Large intestine (tissue), 3 donors: ENCODE data around the gene EPN1. TPM values are rescaled to one million over a fixed set of nuclear protein-coding genes. Genes with fewer than 3 reads are reported as not detected.

ENCODE experiments used
- DNase-seq, 2 donors: peaks; one replicate each; pipeline versions ENCODE4 v3.0.0 to v3.0.0-alpha.2; 2013
- H3K27ac ChIP-seq: one replicate; pipeline ENCODE4 v1.5.1; 2013; ENCODE audit warnings: low read length
- H3K27me3 ChIP-seq: 2 replicates; pipeline ENCODE4 v1.6.1; 2013; ENCODE audit warnings: low read length; ENCODE audit not compliant: control insufficient read depth, insufficient read depth
- H3K36me3 ChIP-seq: 2 replicates; pipeline ENCODE4 v1.6.1; 2013; ENCODE audit warnings: low read length; ENCODE audit not compliant: control insufficient read depth, insufficient read depth
- H3K4me1 ChIP-seq: one replicate; pipeline ENCODE4 v1.6.1; 2013; ENCODE audit warnings: low read length; ENCODE audit not compliant: control insufficient read depth, insufficient read depth
- H3K4me3 ChIP-seq: one replicate; pipeline ENCODE4 v1.5.1; 2013; ENCODE audit warnings: low read length
- H3K9me3 ChIP-seq: one replicate; pipeline ENCODE4 v1.6.1; 2013; ENCODE audit warnings: mild to moderate bottlenecking, low read depth, low read length, moderate library complexity; ENCODE audit not compliant: control insufficient read depth
- WGBS: methylation state at CpG from one replicate; pipeline ENCODE4 v1.1.5; 2013; ENCODE audit warnings: low lambda C conversion rate; ENCODE audit not compliant: insufficient coverage; 5-methylcytosine and 5-hydroxymethylcytosine counted together
- polyA plus RNA-seq: library from polyadenylated mRNA; unstranded; fragments of 120-200 nt; gene quantifications from one replicate; pipeline ENCODE4 v1.2.1, GENCODE V29; 2013

Gene EPN1
- polyA plus RNA-seq, 1 donor, result 153 TPM

GRCh38 chr19:55640043-55640576 is 34.9 kb upstream of the EPN1 start:
- WGBS, result no CpG with 5 or more reads among the region's 38 CpGs
- DNase-seq, result peak; percentile 74 to 81
- peaks cover 5% of the 10 kb centered on the region for H3K9me3 ChIP-seq
- H3K27ac ChIP-seq, result peak overlapping the region; percentile 77
- peaks cover 32% of the 10 kb centered on the region for H3K4me1 ChIP-seq
- peaks cover 11% of the 10 kb centered on the region for H3K36me3 ChIP-seq
- no peaks in the 10 kb centered on the region for H3K27me3 ChIP-seq
- H3K4me3 ChIP-seq, result peak overlapping the region; percentile 78

- Histone ChIP-seq H3K27me3 (no peaks in the 10 kb centered on the region), H3K4me3 (peak within 1 kb of the TSS; percentile 78), H3K4me1 (peaks cover 27% of the 10 kb centered on the region), H3K9me3 (peaks cover 5% of the 10 kb centered on the region), H3K27ac (peak within 1 kb of the TSS; percentile 77), H3K36me3 (peaks cover 16% of the 10 kb centered on the region)
- no CpG with 5 or more reads among the region's 89 CpGs for whole genome bisulfite sequencing
- DNase-seq, result peak; percentile 45 to 78
Measured at GRCh38 chr19:55640577-55641425, 34.2 kb upstream of the EPN1 start, which contains the start of gene ZNF580. Gene ZNF580 (plus strand): TSS chr19:55641002. CDS start chr19:55642509, 1,507 bp downstream.

GRCh38 chr19:55641426-55642152 is 33.4 kb upstream of the EPN1 start:
- Histone ChIP-seq H3K9me3 (peaks cover 5% of the 10 kb centered on the region), H3K4me1 (peaks cover 21% of the 10 kb centered on the region), H3K4me3 (peak overlapping the region; percentile 78), H3K27ac (peak overlapping the region; percentile 62), H3K27me3 (no peaks in the 10 kb centered on the region), H3K36me3 (peaks cover 16% of the 10 kb centered on the region)
- 3% methylated on average over 3 of the region's 25 CpGs for WGBS
- DNase-seq, result peak in 1 of 2 donors; percentile 46

- DNase-seq, result peak in 1 of 2 donors; percentile 55
- H3K27me3 ChIP-seq, result no peaks in the 10 kb centered on the region
- peak overlapping the region; percentile 78 for H3K4me3 ChIP-seq
- H3K4me1 ChIP-seq, result peaks cover 21% of the 10 kb centered on the region
- WGBS, result no CpG with 5 or more reads among the region's 65 CpGs
- H3K36me3 ChIP-seq, result peaks cover 16% of the 10 kb centered on the region
- H3K27ac ChIP-seq, result no peak overlapping the region
- peaks cover 5% of the 10 kb centered on the region for H3K9me3 ChIP-seq
Measured at GRCh38 chr19:55642153-55643002, 32.6 kb upstream of the EPN1 start.

- Histone ChIP-seq H3K36me3 (peaks cover 16% of the 10 kb centered on the region), H3K4me3 (peak within 1 kb of the TSS; percentile 78), H3K9me3 (peaks cover 5% of the 10 kb centered on the region), H3K27me3 (no peaks in the 10 kb centered on the region), H3K4me1 (peaks cover 21% of the 10 kb centered on the region), H3K27ac (peak within 1 kb of the TSS; percentile 68)
- DNase-seq, result peak; percentile 47 to 76
- 0% methylated on average over 1 of the region's 56 CpGs for WGBS
Measured at GRCh38 chr19:55643003-55643886, 31.8 kb upstream of the EPN1 start, which contains the start of gene ZNF581. Gene ZNF581 (plus strand): TSS chr19:55643649. CDS start chr19:55644572, 923 bp downstream.

GRCh38 chr19:55643887-55644176 is 31.2 kb upstream of the EPN1 start:
- H3K4me3 ChIP-seq, result peak overlapping the region; percentile 78
- WGBS, result no CpG with 5 or more reads among the region's 15 CpGs
- no peaks in the 10 kb centered on the region for H3K27me3 ChIP-seq
- no peak for DNase-seq
- peaks cover 12% of the 10 kb centered on the region for H3K36me3 ChIP-seq
- peaks cover 5% of the 10 kb centered on the region for H3K9me3 ChIP-seq
- H3K4me1 ChIP-seq, result peaks cover 24% of the 10 kb centered on the region
- no peak overlapping the region for H3K27ac ChIP-seq

- Histone ChIP-seq H3K9me3 (peaks cover 5% of the 10 kb centered on the region), H3K27me3 (no peaks in the 10 kb centered on the region), H3K36me3 (peaks cover 12% of the 10 kb centered on the region), H3K4me3 (peak overlapping the region; percentile 78), H3K27ac (no peak overlapping the region), H3K4me1 (peaks cover 25% of the 10 kb centered on the region)
- no peak for DNase-seq
- no CpG with 5 or more reads among the region's 12 CpGs for WGBS
Measured at GRCh38 chr19:55644191-55644833, 30.7 kb upstream of the EPN1 start.

- peaks cover 25% of the 10 kb centered on the region for H3K4me1 ChIP-seq
- no CpG with 5 or more reads among the region's 28 CpGs for WGBS
- H3K9me3 ChIP-seq, result peaks cover 3% of the 10 kb centered on the region
- H3K4me3 ChIP-seq, result peak overlapping the region; percentile 78
- peaks cover 12% of the 10 kb centered on the region for H3K36me3 ChIP-seq
- DNase-seq, result no peak
- no peak overlapping the region for H3K27ac ChIP-seq
- H3K27me3 ChIP-seq, result no peaks in the 10 kb centered on the region
Measured at GRCh38 chr19:55644842-55645511, 30.0 kb upstream of the EPN1 start.
